Measurements from ENCODE around the gene EFNB2.
A peak's percentile ranks its signal among the peaks of the same experiment; 100 is the strongest.

The EFNB2 gene

GRCh38 chr13:106526738-106527444 lies 8.6 kb downstream of the EFNB2 start:
- no peak for DNase-seq (ENCODE audit: low read depth, low spot score)

- no peak for DNase-seq (ENCODE audit: low read depth, low spot score)
Measured at GRCh38 chr13:106525865-106526264, 9.6 kb downstream of the EFNB2 start.

DNA sequence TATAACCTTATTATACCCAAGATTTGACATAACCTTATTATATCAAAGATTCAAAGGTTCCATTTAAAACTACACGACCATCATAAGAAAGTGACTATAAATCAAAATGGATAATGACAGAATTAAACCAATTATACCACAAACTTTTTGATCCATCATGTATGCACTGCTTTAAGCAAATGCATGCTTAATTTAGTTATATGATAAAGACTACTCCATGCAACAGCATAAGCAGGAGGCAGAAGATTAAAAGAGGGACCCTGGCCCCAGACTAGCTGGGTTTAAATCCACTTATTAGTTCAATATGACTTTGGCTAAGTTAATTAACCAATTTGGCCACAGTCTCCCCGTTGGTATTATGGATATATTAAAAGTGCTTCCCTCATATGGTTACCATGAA lies 11.4 kb downstream of the EFNB2 start:
- DNase-seq (ENCODE audit: low read depth, low spot score), result no peak

DNA sequence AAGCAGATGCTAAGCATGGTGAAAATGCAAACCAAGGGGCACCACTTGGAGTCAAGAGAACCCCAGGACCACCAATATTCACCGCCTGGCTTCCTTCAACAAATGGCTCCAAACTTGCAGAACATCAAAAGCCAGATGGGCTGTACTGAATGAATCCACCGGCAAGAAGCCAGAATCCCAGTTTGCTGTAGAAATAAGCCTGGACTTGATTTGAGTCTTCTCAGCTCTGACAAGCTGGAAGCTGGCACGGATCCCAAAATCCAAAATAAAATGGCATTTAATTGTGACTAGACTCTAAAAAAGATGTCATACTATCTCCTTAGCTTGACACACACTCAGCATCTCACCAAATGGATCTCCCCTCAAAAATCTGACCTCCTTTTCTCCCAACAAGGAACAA lies 11.9 kb downstream of the EFNB2 start:
- DNase-seq (ENCODE audit: low read depth, low spot score), result no peak

DNA sequence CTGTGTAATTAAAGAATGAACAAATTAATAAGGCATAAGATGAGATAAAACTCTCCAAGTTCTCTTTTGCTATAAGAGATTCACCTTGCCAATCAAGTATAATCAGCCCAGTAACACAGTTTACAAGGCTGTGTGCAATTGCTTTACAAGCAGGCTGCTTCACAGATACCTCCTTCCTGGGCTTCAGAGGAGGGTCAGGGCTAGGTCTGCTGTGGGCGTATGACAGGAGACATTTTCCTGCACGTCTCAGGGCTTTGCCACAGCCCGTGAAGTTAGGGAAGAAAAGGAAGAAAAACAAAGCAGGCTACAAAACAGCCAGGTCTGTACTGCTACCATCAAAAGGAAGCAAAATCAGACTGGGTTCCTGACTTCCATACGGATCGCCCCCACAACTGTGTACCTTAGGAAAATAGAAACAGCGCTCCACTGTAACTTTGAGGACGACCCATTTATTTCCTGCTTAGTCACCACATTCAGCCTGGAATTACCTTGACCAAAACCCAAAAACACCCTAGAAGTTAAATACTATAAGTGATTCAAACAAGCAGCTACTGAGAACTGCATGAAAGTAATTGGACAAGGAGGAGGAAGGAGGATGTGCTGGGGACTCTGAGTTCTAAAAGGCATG lies 12.4 kb downstream of the EFNB2 start:
- no peak for DNase-seq (ENCODE audit: low read depth, low spot score)

DNA sequence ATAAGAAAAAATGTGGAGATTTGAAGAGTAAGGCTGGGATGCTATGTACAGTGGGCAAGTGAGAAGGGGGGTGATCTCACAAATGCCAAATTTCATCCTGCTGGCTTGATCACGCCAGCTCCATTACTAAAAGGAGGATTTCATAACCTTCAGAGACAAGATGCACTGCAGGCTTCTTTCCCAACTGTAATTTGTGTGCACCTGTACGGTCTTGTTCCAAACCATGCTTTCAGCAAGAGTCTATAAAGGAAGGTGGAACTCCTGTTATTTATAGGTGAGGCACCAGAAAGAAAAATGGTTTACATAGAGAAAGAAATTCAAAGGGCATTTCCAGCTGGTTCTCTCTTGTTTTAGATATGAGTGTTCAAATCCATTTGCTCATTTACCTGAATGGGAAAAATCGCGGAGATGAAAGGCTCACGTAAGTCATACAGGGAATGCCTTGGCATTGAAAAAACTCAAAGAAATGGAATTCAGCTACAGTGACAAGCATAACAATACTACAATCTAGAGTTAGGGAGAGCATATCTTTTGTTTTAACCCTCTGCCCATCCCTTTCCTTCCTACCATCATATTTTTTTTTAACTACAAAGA lies 13.3 kb downstream of the EFNB2 start:
- DNase-seq (ENCODE audit: low read depth, low spot score), result no peak

GRCh38 chr13:106521095-106521799 lies 14.2 kb downstream of the EFNB2 start:
- no peak for DNase-seq (ENCODE audit: low read depth, low spot score)

DNA sequence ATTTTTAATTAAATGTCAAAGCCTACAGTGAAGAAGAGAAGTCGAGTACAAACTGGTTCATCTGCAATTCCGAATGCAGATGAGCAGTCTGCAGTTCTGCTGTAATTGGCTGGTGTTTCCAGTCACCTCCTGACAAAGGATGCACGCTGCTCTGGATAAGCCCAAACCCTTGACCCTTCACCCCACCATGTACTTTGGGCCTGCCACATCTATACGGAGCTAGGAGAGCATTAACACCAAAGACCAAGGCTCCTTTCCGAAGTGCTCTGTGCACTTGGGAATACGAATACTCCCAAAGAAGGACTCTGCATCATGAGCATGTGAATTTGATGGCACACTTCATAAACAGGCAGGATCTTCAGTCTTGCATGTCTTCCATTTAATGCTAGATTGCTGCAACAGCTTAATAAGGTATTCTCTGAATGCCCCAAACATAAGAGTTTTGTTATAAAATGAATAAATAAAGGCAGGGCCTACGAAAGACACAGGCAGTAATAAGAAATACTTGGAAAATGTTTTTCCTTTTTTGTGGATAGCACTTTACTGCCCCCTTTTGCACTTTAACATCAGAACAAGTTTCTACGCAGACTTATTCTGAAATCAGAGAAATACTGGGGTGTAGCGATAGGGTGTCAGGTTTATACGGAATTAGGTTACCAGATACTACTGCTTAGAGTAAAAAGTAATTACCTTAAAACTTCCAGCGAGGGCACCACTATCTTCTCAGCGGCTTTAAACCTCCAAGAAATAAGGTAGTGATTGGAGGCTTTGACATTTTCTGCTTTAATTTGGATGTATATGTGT lies 15.0 kb downstream of the EFNB2 start:
- peak; percentile 11 for DNase-seq (ENCODE audit: low read depth, low spot score)

DNA sequence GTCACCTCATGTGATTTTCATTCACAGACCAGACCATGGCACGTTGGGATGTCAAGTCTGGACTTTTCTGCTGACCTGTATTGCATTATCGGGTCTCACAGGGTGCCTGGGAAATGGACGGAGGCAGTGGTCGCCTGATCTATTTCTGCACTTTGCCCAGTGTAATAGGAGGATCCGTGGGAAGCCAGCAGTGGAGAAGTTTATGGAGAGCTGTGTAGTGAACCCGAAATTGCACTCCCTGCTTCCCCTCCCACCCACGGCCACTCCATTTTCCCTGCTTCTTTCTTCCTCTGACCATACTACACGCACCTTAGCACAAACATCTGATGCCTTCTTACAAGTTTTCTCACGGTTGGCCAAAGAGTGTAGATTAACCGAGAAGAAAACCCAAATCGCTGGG lies 16.9 kb downstream of the EFNB2 start:
- no peak for DNase-seq (ENCODE audit: low read depth, low spot score)

DNA sequence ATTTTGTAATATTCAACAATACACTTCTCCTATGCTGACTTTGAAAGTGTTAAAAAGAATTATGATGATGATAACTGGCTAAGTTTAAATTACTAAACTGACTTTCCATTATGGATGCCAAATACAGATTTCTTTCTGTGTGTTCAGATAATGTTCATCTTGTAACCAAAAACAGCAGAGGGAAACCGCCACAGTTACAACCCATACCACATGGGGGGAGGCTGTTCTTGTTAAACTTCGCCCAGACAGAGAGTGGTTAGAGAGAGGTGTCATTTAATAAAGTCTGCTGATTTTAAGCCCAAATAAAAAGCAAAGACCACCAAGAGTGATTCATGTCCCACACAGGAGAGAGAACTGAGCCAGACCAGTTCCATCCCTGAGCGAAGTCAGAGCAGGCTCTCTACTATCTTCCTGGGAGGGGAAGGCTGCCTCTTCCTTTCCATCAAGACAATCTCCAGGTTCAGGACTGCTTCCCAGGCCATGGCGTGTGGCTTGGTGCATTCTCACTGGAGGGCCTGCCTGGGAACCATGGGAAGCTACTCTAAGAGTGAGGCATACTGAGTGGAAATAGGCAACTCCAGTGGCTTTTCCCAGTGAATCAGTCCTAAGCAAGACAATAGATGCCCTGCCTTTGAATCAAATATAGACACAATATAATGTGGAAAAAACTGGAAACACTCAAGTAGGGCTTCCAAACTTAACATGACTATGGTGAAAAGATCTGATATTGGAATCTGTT lies 18.2 kb downstream of the EFNB2 start:
- DNase-seq (ENCODE audit: low read depth, low spot score), result no peak

- no peak for DNase-seq (ENCODE audit: low read depth, low spot score)
Measured at GRCh38 chr13:106515635-106516254, 19.7 kb downstream of the EFNB2 start.

GRCh38 chr13:106514928-106515634 lies 20.4 kb downstream of the EFNB2 start:
- no peak for DNase-seq (ENCODE audit: low read depth, low spot score)

- no peak for DNase-seq (ENCODE audit: low read depth, low spot score)
Measured at GRCh38 chr13:106513025-106513983, 22.2 kb downstream of the EFNB2 start.

DNA sequence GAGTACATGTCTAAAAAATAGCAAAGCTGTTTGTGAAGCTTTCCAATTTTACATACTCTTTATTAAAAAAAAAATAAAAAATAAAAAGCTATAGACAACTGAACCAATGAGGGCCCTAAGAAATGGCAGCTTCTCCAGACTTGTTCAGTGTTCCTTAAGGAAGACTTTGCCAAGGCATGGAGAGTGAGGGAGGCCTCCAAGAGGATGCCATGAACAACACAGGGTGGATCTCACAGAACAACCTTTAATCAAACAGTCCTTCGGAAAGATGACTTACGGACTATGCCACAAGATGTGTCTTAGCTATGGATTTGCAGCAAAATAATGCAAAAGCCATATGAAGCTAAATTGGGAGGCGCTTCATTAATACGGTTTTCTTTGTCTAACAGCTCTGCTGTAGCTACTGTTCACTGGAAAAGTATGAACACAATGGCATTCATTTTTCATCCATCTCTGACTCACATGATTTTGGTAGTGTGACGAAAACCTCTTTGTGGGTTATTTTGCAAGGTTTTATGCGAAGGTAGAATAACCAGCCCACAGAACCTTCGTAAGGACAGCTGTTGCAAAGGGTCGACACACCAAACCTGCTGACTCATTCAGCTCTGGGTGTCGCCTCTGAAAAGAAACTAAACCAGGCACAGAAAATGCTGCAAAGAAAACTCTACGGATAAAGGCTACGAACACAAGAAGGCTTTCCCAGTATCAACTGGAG lies 27.7 kb downstream of the EFNB2 start:
- peak; percentile 18 for DNase-seq (ENCODE audit: low read depth, low spot score)

- no peak for DNase-seq (ENCODE audit: low read depth, low spot score)
Measured at GRCh38 chr13:106506286-106506685, 29.2 kb downstream of the EFNB2 start.

DNA sequence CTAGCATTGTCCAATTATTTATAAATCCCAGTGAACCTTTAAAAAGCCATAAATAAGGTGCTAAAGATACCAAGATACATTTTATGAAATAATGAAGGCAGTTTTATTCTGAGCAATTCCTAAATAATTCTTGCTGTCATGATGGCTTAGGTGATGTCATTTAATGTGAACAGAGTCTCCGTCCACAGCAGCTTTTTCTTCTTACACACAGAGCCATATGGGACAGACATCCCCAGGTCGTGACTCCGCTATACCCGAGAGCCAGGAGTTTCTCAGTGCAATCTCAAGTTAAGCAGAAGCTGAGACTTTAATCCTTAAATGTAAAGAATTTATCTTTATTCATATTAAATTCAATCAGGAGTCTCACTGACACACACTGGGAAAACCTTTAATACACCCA lies 29.7 kb downstream of the EFNB2 start:
- no peak for DNase-seq (ENCODE audit: low read depth, low spot score)

GRCh38 chr13:106505295-106505694 lies 30.2 kb downstream of the EFNB2 start:
- no peak for DNase-seq (ENCODE audit: low read depth, low spot score)
